Measurements from ENCODE around the gene SSR3.

DNA sequence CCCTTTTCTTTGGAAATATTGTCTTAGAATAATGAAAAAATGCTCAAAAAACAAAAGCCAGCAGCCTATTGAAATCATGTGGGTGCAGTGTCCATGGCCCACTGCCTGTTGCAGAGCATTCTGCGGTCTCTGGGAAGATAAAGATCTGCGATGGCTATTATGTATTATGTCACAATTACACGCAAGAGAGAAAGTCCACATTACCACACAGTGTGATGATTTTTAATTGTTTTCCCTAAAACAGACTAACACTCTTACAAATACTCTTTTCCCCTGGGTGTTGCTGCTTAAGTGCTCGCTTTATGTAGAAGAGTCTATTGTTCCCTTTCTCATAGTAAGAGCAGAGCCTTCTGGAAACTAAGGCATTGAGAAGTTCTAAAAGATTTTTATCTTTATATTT, 32.2 kb downstream of the SSR3 start:
- TF ChIP-seq GABPA (IDR thresholded peaks at IDR 0.05; ENCODE audit: low read depth) (no peak), CTCF (IDR thresholded peaks at IDR 0.05; ENCODE audit: insufficient read depth, low read length) (no peak), POLR2AphosphoS5 (IDR thresholded peaks at IDR 0.05; ENCODE audit: low read depth) (peak; percentile 67; the same call in 1 of the 2 replicates), REST (IDR thresholded peaks at IDR 0.05; ENCODE audit: insufficient replicate concordance, low read depth) (no peak)

All from HL-60 (cell line).